ENCODE data around the gene ZSCAN26.
A peak's percentile ranks its signal among the peaks of the same experiment; 100 is the strongest.
"Not testable (repeated sequence)": the region's sequence is repeated elsewhere in the genome, so short reads cannot be mapped to it uniquely, and the experiment has no call there.

ZSCAN26 gene

DNA sequence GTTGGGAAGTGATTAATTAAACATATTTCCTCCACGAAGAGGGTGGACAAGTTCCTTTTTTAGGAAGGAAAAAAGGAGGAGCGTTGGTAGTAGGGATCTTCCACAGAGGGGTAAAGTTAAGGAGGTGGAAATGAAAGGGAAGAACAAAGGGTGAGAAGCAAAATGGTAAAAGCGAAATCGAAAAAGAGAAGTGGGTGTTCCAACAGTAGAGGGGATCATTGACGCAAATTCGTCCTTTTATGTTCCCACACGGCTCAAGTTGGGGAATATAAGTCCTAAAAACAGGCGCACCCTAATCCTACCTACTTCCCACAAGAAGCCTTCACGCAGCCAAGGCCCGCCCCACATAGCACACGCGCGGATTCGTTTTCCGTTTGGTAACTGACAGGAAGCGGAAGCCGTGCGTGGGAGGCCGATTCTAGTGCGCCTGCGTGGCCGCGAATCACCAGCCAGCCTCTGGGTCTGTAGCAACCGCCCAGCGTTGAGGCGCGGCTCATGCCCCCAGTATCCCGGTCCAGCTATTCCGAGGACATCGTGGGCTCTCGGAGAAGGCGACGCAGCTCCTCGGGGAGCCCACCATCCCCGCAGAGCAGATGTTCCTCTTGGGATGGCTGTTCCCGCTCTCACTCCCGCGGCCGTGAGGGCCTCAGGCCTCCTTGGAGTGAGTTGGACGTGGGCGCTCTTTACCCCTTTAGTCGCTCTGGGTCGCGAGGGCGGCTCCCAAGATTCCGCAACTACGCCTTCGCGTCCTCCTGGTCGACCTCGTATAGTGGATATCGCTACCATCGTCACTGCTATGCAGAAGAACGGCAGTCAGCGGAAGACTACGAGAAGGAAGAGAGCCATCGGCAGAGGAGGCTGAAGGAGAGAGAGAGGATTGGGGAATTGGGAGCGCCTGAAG is 7.8 kb upstream of the ZSCAN26 start, which contains the start of gene NKAPL:
Gene NKAPL (plus strand): TSS at position 421 of the 901 bp plus-strand sequence. CDS start 75 bp downstream, at position 496.
- DNase-seq, result no peak

DNA sequence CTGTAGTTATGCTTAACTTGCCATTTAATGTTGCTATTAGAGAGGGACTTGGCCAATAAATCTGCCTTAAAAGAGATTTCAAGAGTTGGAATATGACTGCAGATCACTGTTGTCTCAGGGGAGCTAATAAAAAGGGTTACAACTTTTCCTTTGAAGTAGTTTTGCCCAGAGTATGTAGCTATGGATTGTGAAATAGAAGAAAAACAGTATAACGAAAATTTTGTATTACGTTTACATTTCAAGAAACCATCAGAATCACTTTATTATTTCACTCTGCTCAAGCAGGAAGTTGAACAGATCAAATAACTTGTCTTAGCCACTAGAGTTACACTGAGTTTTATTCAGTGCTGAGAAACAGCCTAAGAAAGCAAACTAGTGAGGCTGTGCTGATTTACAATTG is 3.0 kb upstream of the ZSCAN26 start:
- DNase-seq, result no peak

DNA sequence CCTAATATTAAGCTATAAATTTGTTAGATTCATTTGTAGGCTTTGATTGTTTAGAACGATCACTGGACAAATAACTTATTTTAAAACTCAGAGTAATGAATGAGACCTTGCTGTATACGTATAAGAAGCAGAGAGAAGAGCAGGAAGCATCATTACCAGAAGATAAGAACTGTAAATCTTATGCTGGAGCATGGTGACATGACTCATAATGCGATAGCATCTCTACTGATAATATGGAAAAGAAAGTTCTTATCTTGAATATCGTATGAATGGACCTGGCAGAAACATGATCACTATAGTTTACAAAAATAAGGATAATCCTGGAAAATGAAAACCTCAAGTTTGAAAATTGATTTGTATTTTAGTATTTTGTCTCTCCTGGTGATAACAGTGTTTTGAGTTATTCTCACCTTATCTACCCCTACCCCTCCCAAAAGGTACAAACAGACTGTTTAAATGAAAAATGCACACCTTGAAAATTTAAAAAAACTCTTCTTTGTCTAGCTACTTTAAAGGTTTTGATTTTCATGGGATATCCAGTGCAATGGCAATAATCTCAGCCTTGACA is 2.0 kb upstream of the ZSCAN26 start:
- DNase-seq, result no peak

DNA sequence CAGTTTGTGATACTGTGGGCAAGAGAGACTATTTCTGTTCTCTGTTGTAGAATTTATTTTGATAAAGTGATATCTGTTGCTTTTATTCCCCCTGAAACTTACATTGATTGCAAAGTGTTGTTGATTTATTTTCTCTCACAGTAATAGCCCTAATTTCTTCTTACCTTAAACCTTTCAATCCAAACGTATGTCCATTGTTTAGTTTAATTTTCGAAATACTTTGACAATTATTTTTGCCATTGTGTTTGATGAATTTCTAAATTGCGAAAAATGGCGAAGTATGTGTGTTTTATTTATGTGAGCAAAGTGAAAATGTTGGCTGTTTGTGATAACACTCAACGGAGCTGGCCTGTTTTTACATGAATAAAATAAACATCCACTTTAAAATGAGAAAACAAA is 381 bp upstream of the ZSCAN26 start:
- no peak for DNase-seq

DNA sequence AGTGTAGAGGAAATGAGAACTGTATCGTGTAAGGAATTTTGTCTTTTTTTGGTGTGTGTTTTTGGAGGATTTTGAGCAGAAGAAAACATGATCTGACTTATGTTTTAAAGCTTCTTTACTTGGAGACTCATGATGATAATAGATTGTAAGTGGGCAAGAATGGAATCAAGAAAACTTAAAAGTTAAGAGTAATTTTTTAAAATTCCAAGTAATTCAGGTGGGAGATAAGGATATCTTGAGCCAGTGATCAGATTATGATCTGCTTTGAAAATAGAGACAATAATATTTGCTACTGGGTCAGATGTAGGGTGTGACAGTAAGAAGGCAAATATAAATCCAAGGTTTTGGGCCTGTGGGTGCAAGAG is 734 bp downstream of the ZSCAN26 start:
- DNase-seq, result no peak

DNA sequence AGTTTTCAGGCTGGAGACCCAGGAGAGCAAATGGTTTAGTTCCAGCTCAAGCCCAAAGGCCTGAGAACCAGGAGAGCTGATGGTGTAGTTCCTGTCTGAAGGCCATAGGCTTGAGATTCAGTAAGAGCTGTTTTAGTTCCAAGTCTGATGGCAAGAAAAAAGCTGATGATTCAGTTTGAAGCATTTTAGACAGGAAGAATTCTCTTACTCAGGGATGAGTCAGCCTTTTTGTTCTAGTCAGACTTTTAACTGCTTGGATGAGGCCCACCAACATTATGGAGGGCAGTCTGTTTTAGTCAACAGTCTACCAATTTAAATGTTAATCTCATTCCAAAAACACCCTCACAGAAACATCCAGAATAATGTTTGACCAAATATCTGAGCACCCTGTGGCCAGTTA is 2.5 kb downstream of the ZSCAN26 start:
- no peak for DNase-seq

DNA sequence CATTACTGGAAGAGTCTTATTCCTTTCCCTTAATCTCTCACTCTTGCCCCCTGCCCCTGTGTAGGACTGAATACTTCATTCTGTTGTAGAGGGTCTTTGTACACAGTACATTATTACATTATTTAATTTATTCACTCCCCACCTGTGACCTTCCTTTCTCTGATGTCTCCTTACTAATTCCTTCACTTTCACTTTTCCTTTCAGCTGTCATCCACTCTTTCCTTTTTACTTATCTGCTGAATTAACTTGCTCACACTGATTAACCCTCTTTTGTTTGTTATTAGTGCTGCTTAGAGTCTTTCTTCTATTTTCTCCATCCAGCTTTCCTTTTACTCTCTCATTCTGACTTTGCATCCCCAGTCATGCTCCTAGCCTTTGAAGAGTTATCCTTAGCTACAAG is 7.9 kb downstream of the ZSCAN26 start:
- DNase-seq, result no peak

DNA sequence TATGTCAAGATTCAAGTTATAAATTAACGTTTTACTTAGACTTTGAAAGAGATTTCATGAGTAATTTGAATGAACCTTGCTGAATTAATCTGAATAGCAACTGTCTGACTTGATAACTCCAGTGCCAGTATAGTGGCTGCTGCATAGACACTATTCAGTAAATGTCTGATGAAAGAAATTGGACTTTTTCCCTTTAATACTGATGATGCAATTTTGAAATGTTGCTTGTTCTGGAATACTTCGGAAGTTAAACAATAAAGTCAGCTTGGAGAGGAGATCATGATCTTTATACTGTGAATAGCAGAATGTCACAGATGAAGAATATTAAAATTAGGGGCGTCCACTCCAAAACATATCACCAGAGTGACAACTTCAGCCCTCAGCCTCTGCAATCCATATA is 10.8 kb downstream of the ZSCAN26 start:
- DNase-seq, result no peak

DNA sequence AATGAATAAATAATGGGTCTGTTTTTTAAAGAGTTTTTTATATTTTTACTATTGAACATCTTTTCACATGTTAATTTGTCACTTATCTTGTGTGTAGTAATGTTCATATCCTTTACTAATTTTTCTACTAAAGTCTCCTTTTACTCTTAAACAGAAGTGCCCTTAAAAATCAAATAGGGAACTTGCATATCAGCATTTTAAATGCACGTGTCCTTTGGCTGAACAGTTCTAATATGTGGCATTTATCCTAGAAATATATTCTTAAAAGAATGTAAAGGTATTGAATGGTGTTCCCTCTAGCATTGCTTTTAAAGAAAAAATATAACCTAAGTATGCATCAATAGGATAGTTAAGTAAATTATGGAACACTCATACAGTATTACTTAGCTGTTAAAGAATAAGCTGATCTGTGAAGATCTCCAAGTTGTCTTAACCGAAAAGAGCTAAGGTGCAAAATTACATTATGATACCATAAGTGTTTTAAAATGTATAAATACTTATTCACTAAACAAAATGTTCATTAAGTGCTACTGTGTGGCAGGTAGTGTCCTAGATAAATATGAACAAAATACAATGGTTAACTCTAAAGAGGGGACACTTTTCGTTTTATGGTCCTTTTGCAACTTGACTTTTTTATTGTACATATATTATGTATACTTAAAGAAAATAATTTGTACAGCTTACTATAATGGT is 13.8 kb downstream of the ZSCAN26 start:
- no peak for DNase-seq

DNA sequence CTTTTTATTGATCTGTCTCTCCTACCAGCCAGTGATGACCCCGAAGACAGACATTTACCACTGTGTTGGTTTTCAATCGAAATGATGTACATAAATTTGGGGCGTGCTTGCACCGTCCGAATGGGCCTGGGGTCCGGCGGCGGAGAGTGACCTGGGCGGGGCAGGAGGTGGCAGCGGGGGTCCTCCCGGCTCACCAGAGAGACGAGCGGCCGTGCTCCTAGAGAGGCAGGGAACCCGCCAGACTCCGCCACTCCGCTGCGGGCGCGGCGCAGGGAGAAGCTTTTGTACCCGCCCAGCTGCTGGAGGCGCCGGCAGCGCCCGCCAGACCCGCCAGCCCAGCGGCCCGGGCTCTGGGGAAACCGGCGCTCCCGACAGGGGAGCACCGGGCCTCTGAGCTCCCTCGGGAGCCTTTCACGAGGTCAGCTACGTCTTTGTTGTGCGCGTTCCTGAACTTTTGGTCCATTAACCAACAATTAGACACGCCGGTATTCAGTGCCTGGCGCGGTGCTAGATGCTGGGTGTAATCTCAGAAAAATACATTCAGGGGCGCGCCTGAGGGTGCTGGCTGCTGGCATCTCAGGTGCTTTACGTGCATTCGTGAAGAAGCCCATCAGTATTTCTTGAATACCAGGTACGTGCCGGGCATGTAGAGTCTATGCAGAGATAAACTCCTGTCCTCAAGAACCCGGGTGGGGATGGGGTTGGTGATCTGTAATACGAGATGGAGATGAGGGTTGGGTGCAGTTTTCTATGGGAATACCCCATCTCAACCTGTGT is 14.5 kb downstream of the ZSCAN26 start, which contains the start of gene PGBD1:
Gene PGBD1 (plus strand): TSS at position 285 of the 777 bp plus-strand sequence. CDS start 2,242 bp downstream, outside the sequence.
- DNase-seq, result peak; percentile 69

DNA sequence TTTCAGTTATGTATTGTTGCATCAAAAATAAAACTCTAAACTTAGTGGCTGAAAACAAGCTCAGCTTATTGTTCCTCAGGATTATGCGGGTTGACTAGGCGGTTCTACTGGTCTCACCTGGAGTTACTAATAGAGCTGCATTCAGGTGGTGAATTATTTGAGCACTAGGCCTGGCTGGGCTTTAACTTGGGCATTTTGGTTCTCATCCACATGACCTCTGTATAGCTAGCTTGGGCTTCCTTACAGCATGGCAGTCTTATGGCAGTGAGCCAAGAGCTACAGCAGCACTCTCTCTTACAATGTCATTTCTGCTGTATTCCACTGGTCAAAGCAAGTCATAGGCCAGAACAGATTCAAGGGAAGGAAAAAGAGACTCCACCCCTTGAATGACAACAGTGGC is 16.0 kb downstream of the ZSCAN26 start:
- DNase-seq, result no peak

DNA sequence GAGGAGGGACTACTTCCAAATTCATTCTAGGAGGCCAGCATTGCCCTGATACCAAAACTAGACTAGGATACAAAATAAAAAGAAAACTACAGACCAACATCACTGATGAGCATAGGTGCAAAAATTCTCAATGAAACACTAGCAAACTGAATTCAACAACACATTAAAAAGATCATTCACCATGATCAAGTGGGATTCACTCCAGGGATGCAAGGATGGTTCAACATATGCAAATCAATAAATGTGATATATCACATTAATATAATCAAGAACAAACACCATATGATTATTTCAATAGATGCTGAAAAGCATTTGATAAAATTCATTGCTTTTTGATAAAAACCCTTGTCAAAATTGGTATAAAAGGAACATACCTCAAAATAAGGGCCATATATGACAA is 24.6 kb downstream of the ZSCAN26 start:
- DNase-seq, result no peak

DNA sequence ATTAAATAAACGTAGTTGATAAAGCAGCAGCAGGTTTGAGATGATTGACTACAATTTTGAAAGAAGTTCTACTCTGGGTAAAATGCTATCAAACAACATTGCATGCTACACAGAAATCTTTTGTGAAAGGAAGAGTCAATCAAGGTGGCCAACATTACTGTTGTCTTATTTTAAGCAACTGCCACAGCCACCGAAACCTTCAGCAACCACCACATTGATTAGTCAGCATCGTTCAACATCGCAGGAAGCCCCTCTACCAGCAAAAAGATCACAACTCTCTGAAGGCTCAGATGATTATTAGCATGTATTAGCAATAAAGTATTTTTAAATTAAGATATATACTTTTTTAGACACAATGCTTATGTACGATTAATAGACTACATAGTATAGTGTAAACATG is 28.4 kb downstream of the ZSCAN26 start:
- no peak for DNase-seq

DNA sequence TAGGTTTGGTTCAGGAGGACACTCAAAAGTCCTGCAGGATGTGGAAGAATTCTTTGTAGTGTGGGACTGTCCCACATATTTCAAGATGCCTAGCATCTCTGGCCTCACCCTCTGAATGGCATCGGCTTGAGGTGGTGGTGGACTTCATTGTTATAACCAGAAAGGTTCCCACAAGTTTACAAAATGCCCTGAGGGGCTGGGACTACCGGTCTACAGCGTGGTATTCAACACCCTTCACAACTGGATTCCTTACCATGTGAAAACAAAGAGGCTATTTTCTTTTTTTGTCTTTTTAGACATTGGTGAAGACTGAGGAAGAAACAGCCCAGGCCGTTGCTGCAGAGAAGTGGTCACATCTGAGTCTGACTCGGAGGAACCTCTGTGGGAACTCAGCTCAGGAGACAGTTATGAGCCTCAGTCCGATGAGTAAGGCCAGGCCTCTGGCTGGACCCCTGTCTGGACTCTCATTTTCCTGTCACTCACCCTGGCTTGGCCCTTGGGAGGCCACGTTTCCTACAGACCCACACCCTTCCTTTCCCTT is 29.6 kb downstream of the ZSCAN26 start:
- no peak for DNase-seq

DNA sequence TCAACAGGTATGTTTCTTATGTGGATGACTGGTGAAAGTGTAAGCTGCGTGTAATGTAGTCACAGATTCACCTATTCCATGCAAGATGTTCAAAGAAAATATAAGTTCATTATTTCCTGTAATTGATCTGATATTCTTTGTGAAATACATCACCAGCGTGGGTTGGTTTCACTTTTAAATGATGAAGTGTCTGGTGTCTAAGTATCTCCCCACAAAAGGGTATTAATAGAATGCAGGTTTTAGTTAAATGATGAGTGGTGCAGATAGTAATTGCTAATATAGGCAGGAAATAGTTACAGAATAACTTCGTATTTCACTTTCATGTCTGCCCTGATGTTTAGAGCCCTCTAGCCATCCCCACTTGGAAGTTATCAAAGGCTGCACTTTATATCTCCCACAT is 36.6 kb downstream of the ZSCAN26 start:
- DNase-seq, result no peak

DNA sequence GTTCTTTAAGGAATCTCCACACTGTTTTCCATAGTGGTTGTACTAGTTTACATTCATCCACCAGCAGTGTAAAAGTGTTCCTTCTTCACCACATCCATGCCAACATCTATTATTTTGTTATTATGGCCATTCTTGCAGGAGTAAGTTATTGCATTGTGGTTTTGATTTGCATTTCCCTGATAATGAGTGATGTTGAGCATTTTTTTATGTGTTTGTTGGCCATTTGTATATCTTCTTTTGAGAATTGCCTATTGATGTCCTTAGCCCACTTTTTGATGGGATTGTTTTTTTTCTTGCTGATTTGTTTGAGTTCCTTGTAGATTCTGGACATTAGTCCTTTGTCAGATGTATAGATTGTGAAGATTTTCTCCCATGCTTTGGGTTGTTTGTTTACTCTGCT is 39.4 kb downstream of the ZSCAN26 start:
- DNase-seq, result not testable (repeated sequence)

DNA sequence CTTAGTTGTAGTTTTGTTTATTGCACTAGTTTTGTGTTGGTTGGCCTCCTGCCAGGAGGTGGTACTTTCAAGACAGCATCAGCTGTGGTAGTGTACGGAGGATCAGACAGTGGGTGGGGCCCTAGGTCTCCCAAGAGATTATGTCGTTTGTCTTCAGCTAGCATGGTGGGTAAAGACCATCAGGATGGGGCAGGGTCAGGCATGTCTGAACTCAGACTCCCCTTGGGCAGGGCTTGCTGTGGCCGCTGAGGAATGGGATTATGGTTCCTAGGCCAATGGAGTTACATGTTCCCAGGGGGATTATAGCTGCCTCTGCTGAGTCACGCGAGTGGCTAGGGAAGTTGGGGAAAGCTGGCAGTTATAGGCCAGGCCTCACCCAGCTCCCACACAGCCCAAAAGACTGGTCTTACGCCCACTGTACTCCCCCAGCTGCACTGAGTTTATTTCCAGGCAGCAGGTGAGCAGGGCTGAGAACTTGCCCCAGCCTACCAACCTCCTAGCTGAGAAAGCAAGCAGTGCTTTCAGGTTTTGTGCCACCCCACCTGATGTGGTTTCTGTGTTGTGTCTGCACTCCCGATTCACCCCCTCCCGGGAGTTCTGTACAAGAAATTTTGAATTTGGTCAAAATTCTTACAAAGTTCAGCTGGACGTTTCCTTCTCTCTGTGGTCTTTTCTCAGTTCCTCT is 44.3 kb downstream of the ZSCAN26 start:
- no peak for DNase-seq

DNA sequence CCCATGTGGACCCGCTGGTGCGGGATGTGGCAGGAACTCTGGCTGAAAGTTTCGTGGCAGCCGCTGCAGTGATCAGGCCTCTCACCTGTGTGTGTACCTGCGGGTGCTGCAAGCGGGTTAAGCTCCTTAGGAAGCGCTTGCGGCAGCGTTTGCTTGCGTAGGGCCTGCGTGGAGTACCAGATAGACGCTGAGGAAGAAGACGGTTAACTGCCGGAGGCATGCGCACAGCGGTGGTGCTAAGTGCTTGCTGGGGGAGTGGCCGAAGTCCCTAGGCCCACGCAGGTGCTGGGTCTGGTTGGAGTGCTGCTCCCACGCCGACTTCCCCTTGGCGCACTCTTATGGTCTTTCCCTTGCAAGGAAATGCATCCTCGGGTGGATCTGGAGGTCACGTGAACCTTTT is 46.0 kb downstream of the ZSCAN26 start:
- DNase-seq, result no peak

DNA sequence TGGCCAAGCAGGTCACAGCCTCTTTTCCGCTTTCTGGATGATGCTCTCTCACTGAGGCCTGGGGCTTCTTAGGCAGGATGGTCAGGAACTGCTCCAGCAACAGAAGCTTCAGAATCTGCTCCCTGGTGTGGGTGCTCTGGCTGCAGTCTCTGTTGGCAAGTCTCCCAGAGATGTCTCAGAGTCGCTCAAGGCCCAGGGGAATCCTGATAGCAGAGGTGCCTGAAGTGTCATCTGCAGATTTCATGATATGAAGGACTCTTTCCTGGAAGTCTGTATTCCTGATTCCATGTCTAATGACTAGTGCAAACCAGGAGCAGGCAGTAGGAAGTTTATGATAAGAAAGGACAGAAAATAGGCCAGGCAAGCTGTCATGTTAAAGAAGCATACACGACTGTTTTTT is 48.7 kb downstream of the ZSCAN26 start:
- DNase-seq, result no peak

DNA sequence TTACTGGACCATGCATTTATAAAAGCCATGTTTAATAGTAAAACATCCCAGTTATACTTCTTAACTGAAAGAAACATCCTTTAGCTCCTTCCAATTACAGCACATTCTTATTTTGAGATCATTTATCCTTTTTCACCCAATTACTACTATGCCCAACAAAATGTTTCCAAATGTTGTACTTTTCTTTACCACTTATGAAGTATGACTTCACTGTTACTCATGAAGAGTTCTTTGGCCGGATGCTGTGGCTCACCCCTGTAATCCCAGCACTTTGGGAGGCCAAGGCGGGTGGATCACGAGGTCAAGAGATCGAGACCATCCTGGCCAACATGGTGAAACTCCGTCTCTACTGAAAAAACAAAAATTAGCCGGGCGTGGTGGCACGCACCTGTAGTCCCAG is 50.9 kb downstream of the ZSCAN26 start:
- not testable (repeated sequence) for DNase-seq

DNA sequence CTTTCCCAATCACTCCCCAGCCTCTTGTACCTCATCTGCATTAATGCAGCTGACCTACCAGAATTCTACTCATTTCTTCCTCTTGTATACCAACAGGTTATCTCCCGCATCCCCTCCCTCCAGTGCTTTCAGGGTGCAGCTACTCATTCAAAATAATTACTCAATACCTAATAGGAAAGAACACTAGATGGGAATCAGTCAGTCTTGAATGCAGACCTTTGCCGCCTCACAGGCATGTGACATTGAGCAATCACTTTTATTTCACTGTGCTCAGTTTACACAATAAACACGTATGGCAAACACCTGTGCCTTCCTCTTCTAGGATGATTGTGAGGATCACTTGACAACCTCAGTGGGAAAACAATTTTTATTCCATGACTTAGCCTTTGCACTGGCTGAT is 55.7 kb downstream of the ZSCAN26 start:
- peak; percentile 5 for DNase-seq

DNA sequence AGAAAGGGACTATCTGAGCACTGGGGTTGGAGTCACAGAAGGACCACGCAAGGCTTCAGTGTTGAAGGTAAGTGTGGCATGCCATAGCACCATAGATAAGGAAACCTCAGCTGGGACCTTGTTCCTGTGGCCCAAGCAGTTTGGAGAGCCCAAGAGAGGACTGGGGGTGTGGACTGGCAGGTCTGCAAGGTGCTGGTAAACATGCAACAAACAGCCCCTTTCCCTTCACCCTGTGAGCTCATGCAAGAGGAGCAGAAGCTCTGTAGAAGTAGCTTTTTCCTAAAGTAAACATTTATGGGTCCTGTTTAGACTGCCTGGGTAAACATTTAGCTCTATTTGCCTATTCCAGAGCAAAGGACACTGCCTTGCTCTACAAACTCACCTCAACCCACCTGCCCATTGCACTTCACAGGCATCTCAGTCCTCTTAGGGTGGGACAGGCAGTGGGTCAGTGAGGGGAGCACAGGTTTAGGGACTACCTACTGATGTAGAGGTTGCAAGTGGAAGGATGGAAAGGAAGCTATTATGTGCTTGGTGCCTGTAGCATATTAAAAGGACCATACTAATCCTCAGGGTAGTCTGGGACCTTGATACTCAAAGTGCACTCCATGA is 57.0 kb downstream of the ZSCAN26 start:
- no peak for DNase-seq

All from NCI-H510A treated with DMSO at 0.1 percent for 48 hours (cell line).